T-helper 9 cell (primary cell): Measurements from ENCODE around the gene PAN3.

Source experiments
- DNase-seq: peaks from one replicate; pipeline ENCODE4 v3.0.0-alpha.2; 2020

The PAN3 gene

DNA sequence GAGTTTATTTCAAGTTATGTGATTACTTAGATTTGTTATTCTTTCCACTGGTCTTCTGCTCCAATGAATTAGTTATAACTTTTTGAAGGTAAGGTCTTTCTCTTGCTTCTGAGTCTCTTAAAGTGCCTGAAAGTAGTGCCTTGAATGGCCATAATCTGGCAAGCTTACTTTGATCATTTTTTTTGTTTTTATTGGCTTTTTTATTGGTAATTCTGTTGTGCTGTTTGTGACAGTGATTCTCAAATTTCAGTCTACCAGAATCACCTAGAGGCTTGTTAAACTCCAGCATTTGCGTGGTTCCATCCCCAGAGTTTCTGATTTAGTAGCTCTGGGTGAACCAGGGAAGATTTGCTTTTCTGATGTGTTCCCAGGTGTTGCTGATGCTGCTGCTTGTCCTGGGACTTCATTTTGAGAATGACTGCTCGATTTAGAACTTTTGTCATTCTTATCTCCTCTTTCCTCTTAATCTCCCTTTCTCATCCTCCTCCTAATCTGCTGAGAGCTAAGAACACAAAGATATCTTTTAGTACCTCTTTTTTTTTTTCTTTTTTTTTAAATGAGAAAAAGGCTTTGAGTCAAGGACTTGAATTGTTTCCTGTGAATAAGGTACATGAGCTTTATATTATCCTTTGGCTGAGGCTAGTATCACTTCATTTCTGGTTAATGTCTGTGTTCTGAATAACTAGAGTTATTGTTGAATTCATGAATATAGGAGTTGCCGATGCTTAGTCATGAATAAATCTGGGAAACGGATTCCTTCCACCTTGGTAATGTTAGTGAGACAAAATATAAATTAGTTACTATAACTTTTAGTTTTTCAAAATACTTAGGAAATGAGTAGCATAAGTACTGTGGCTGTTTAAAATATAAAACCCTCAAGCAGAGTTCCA is 91.4 kb downstream of the PAN3 start:
- no peak for DNase-seq

DNA sequence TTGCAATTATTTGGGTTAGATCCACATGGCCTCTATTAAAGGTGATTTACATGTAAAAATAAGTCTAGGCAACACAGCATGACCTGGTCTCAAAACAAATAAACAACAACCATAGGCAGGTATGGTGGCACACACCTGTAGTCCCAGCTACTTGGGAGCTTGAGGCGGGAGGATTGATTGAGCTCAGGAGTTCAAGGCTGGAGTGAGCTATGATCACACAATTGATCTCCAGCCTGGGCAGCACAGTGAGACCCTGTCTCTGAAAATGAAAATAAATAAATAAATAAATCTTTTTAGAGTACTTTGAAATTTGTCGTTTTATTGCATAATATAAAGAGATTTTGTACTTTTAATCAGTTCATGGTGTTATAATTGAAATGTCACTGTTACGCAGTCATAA is 93.3 kb downstream of the PAN3 start:
- no peak for DNase-seq

DNA sequence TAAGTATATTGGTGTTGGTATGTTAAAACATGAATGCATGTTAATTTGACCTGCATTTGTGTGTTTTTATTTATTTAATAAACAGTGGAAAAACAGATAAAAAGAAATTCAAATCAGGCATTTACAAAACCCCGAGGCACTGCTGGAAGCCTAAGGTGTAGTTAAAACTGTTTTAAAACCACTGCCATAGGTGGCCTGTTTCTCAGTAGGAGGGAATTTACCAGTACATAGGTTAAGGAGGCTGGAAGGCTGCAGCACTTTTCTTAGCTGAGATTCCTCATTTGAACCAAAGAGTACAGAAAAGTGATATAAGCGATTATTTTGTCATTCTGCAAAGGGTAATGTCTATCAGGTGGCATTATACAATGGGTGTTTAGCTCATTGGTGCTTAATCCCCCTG is 99.6 kb downstream of the PAN3 start:
- no peak for DNase-seq

DNA sequence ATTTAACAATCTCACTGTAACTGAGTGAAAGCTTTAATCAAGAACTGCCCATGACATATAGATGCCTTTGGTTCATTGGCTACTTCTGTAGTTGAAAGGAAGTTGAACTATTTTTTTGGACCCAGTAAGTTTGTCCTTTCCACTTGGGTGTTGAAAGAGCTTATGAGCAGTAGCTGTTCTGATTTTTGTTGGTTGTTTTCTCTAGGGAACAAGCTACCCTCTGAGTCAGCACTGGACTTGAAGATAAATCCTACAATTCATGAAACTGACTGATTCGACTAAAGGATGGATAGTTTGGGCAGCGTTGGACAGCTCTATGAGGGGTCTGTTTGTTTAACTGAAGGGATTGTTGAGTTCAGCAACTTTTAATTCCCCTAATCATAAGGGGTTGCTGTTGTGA is 101.0 kb downstream of the PAN3 start:
- no peak for DNase-seq

DNA sequence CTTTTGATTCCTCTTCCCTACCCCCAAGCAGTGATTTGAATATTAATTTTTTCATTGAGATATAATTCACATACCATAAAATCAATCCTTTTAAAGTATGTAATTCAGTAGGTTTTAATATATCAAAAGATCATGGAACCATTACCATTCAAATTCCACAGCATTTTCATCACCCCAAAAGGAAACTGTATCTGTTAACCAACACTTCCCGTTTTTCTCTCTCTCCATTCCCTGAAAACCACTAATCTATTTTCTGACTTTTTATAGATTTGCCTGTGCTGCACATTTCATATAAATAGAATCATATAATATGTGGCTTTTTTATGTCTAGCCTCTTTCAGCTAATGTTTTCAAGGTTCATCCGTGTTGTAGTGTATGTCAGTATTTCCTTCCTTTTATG is 107.1 kb downstream of the PAN3 start:
- DNase-seq: no peak

DNA sequence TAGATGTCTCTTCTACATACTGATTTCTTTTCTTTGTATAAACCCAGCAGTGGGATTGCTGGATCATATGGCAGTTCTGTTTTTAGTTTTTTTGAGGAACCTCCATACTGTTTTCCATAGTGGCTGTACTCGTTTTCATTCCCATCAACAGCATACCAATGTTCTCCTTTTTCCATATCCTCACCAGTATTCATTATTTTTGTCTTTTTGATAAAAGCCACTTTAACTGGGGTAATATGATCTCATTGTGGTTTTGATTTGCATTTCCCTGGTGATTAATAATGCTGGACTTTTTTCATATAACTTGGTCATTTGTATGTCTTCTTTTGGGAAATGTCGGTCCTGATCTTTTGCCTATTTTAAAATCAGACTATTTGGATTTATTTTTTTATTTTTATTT is 108.5 kb downstream of the PAN3 start:
- DNase-seq: no peak

DNA sequence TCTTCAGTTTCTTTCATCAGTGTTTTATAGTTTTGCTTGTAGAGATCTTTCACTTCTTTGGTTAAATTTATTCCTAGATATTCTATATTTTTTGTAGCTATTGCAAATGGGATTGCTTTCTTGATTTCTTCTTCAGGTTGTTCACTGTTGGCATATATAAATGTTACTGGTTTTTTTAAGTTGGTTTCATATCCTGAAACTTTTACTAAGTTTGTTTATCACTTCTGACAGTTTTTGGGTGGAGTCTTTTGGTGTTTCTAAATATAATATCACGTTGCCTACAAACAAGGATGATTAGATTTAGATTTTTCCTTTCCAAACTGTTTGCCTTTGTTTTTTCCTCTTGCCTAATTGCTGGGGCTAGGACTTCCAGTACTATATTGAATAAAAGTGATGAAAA is 109.7 kb downstream of the PAN3 start:
- no peak for DNase-seq

DNA sequence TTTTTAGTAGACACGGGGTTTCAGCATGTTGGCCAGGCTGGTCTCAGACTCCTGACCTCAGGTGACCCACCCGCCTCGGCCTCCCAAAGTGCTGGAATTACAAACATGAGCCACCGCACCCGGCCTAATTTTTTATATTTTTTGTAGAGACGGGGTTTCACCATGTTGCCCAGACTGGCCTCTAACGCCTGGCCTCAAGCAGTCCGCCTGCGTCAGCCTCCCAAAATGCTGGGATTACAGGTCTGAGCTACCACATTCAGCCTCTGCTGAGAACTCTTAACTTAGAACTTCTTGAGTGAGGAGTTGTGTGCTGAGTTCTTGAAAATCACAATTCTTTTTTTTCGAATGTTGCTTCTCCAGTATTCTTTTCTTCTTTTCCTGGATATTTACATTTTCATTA is 112.2 kb downstream of the PAN3 start:
- no peak for DNase-seq

DNA sequence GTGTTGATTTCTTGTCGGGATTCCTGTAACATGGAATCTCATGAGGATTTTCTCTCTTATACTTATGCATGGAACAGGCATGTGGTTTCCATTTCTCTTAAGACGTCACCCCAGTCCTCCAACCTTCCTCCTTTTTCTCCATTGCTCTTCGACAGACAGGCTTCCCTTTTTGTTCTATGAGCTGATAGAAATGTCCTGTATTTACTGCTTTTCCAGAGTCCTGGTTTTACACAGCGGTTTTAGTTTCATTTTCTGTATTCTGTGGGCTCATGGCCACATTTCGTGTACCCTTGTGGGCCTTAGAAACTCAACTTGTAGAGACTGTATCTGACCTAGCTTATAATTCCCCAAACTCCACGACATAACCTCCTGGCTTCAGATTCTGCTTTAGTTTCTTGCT is 113.1 kb downstream of the PAN3 start:
- DNase-seq: no peak

DNA sequence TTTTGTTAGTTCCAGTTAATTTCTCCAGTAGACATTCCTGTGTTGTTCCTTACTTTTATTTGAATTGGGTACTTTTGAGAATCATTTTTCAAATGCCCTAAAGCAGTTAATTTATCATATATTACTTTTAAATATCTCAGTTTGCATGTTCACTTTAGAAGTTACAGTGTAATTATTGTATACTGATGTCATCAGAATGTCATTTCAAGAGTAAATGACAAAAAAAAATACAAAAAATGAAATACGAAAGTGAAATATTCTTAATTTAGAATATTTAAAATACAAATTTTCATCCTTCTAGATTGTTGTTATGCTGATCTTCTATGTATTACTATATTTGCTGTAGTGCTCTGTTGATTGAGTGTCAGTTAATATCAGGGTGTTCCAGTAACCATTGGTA is 114.2 kb downstream of the PAN3 start:
- DNase-seq: no peak

DNA sequence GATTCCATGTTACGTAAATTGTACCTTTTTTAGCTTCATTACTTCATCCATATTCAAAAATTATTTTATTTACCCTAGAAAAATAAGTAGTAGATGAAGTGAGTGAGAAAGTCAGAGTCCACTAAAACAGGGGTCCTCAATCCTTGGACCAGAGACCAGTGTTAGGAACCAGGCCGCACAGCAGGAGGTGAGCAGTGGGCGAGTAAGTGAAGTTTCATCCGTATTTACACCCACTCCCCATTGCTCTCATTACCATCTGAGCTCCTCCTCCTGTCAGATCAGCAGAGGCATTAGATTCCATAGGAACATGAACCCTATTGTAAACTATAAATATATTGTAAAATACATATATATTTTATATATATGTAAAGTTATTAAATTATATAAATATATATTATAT is 119.0 kb downstream of the PAN3 start:
- no peak for DNase-seq

DNA sequence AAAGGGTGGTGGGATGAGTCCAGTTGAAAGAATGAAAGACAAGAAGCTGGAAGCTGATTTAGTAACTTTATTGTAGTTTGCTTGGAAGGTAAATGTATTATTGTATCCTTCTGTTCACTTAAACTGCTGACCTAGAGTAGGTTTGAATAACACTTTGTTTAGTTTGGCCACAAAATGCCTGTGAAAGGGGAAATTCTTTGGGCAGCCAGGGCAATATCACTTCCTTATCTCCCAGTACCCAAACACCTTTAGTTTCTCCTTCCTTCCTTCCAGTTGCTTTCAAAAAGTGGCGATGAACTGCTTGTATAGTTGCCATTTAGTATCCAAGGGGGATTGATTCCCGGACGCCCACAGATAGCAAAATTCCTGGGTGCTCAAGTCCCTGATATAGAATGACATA is 120.1 kb downstream of the PAN3 start:
- no peak for DNase-seq

DNA sequence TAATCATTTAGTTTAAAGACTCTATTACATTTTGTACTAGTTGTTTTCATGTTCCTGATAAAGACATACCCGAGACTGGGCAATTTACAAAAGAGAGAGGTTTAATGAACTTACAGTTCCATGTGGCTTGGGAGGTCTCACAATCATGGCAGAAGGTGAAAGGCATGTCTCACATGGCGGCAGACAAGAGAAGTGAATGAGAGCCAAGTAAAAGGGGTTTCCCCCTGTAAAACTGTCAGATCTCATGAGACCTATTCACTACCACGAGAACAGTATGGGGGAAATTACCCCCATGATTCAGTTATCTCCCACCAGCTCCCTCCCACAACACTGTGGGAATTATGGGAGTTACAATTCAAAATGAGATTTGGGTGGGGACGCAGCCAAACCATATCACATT is 129.2 kb downstream of the PAN3 start:
- DNase-seq: no peak

DNA sequence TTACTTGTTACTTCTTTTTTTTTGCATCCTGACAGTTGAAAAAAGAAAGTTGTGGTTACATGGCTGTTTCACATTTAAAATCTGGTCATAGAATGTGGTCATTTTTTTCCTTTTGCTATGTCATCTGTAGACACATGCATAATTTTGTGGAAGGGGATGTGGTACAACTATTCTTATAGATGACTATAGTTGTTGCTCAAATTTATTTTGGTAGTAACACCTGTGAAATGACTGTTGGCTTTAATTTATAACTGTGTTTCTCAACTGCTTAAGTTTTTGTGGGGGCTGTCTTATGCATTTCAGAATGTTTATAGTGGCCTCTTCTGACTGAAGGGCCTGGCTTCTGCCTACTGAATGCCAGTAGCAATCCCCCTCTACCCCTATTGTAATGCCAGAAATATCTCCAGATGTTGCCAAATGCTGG is 130.5 kb downstream of the PAN3 start:
- no peak for DNase-seq

DNA sequence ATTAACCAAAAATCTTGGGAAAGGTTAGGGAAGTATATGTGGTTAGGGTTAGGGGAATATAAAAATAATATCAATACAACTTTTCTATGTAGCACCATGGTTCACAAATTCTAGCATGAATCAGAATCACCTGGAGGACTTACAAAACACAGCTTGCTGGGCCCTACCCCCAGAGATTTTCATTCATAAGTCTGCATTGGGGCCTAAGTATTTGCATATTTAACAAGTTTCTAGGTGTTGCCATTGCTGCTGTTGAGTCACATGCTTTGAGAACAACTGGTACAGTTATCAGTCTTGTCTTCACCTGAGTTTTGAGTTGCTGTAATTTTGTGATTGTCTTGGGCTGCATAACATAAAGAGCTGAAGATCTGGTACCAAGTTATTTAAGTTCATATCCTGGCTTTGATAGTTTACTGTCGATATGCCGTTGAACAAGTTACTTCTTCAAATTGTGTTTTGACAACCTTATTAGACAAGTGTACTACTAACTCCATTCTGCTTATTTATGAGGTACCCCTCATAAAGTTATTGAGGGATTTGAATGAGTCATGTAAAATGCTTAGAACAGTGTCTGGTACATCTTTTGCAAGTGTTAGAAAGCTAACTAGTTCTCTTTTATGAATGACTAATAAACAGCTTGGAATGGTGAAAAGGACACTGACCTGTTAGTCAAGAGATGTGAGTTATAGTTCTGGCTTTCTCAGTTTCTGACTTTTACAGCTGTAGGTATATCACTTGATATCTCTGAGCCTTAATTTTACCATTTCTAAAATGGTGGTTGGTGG is 132.9 kb downstream of the PAN3 start:
- DNase-seq: no peak

DNA sequence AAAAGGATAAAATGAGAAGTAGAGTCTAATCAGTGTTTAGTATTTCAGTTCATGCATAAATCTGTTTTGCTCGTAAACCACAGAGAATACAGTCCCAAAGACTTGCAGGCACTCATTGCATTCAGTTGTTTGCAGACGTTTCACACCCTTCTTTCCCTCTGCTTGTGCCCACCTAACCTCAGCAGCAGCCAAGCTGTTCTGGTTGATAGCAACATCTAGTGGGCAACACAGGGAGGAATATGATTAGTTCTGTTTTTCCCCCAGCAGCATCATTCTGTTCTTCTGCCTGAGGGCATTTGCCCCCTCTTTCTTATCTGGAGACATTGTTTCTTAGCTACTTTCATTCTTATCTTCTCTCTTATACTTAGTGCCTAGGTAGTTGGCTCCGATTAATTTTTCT is 135.6 kb downstream of the PAN3 start:
- no peak for DNase-seq

DNA sequence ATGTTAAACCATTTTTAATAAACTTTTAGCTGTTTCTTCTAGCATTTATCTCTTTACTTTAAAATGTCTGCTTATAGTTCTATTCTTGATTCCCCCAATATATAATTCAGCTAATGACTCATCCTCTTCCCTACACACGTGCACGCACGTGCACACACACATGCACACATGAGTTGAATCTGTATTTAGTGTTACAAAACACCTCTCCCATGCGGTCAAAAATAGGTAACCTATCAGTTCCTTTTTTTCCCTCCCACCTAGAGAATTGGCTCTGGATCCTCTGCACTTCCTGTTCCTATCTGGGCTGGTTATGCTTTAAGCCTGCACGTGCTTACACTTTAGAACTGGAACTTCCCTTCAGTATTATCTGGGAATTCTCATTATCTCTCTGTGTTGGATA is 144.1 kb downstream of the PAN3 start:
- DNase-seq: no peak

DNA sequence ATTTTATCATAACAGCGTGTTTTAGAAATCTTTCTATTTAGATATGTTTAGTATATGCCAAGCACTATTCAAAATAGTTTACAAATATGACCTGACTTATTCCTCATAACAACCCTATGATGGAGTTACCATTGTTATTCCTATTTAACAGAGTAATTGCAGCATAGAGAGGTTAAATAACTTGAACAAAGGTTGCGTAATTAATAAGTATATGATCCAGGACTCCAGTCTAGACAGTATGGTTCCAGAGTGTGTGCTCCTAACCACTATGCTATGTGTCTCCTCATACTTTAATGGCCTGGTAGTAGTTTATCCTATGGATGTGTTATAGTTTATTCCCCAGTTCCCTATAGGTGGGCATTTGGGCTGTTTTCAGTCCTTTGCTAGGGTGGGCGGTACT is 145.3 kb downstream of the PAN3 start:
- no peak for DNase-seq

DNA sequence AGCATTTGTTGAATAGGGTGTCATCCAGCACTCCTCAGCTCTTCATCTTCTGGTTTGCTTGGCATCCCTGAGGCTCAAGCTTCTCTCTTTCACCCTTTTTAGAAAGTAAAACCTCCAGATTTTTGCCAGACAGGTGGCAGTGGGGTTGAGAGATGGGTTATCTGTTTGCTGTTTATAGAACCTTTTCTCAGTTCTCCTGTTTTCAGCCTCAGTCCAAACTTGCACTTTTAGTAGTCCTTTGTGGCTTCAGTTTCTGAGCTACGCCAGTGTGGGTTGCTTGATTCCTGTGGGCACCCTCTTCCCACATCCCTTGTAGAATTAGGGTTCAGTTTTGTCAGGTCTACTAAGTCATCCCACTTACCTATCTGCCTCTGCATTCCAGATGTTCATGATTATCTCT is 147.9 kb downstream of the PAN3 start:
- no peak for DNase-seq

DNA sequence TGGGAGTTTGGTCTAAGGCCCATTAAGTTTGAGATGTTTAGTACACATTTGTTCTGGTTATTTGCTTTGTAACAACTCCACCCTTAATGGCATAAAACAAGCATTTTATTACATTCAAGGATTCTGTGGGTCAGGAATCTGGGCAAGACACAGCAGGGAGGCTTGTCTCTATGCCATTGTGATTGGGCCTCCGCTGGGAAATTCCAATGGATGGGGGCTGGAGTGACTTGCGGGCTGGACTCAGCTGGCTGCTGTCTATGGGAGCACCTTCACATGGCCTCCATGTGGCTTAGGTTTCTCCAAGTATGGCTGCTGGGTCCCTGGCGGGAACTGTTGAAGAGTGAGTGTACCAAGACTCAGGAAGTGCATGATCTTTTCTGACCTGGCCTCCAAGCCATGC is 159.0 kb downstream of the PAN3 start:
- DNase-seq: no peak

DNA sequence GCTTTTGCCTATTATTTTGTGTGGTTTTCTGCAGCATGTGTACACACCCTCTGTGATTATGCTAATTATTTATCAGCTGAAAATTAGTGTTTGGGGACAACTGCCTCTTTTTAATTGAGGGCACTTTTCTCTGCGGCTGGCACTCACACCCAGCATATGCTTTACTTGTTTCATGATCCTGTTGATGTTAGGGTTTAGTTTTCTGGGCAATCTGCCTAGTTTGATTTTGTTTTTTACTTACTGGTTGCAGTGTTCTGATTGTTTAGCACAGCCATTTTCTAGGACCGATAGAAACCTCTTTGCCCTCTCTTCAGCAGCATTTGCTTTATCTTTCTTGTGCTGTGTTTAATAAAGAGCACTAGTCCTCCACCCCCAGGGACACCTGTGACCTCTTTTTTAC is 161.6 kb downstream of the PAN3 start:
- no peak for DNase-seq

DNA sequence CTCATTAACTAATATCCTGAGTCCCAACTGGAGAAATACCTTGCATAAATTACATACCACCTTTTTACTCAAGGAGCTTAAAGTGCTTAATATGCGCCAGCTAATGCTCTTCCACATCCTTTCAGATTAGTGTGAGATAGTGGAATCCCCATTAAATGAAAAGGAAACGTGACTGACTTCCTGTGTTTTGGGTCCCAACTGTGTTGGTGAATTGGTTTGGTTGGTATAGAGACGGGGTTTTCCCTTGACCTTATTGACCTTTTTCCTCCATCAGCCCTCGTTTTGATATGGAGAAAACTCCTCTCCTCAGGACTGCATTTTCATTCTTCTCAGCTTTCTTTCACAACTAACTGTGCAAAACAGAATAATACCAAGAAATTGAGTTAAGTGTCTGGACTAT is 163.5 kb downstream of the PAN3 start:
- no peak for DNase-seq

DNA sequence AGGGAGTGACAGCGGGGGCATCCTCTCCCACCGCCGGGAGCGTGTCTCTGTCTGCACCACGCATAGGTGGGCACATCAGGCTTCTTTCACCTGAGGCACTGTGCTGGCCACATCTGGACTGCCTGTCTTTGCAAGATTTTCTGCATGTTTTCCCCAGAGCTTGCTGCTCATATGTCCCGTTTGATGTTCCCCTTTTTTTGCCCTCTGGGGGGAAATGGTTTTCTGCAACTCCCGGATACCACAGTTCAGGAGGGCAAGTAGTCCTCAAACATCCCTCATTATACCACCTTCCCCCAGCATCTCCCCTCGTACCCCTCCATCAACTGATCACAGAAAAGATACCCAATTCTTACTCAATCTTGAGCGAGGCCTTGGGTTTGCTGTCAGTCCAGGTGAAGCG is 168.0 kb downstream of the PAN3 start:
- no peak for DNase-seq

DNA sequence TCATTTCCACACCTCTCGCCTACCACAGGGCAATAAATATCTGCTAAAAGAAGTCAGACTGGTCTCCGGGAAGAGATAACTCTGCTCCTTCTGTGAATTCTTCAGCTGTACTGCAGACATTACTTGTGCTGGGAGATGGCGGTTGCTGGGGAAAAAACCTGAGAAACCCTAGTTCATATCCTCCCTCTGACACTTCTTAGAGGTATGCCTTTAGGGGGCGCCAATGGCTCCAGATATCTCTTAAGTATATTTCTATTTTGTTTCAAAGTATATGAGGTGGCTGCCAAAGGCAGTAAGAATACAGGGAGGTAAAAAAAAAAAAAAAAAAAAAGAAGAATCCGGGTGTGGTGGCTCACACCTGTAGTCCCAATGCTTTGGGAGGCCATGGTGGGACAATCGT is 175.2 kb downstream of the PAN3 start:
- no peak for DNase-seq
